Erythroblast (primary cell): ENCODE results near the gene MC1R.

Source experiments
- GATA1 ChIP-seq: IDR thresholded peaks from 2 replicates; pipeline ENCODE4 v1.6.1; 2011; ENCODE audit warnings: low read depth, mild to moderate bottlenecking, control low read depth, low read length, moderate library complexity
- POLR2A ChIP-seq: IDR thresholded peaks from 2 replicates; pipeline ENCODE4 v1.6.1; 2011; ENCODE audit warnings: mild to moderate bottlenecking, low read length

- TF ChIP-seq POLR2A (no peak), GATA1 (no peak)
Measured at GRCh38 chr16:89945654-89946053, 27.0 kb downstream of the MC1R start.
